Activated gamma-delta T cell treated with Interleukin-2 at 50 U/mL for 16 hours (primary cell): ENCODE results near the gene TMC2.
A peak's percentile ranks its signal among the peaks of the same experiment; 100 is the strongest.
"Not testable (repeated sequence)": the region's sequence is repeated elsewhere in the genome, so short reads cannot be mapped to it uniquely, and the experiment has no call there.

Source experiments
- DNase-seq: peaks from one replicate; pipeline ENCODE4 v3.0.0-alpha.2; 2020

Gene TMC2

GRCh38 chr20:2680046-2680445 lies 143.7 kb downstream of the TMC2 start:
- no peak for DNase-seq

- not testable (repeated sequence) for DNase-seq
Measured at GRCh38 chr20:2682040-2682439, 145.7 kb downstream of the TMC2 start.

GRCh38 chr20:2684817-2685216 lies 148.4 kb downstream of the TMC2 start:
- not testable (repeated sequence) for DNase-seq

GRCh38 chr20:2687514-2687913 lies 151.1 kb downstream of the TMC2 start:
- no peak for DNase-seq

- DNase-seq = peak; percentile 79
Measured at GRCh38 chr20:2688041-2688591, 151.7 kb downstream of the TMC2 start.

- no peak for DNase-seq
Measured at GRCh38 chr20:2690213-2690612, 153.8 kb downstream of the TMC2 start.

GRCh38 chr20:2690718-2691117 lies 154.3 kb downstream of the TMC2 start:
- DNase-seq = no peak

- no peak for DNase-seq
Measured at GRCh38 chr20:2691127-2691526, 154.8 kb downstream of the TMC2 start.
